HUES6 (cell line): ENCODE measurements around the gene GSTT2.
A peak's percentile ranks its signal among the peaks of the same experiment; 100 is the strongest.
"Not testable (repeated sequence)": the region's sequence is repeated elsewhere in the genome, so short reads cannot be mapped to it uniquely, and the experiment has no call there.

Source experiments
- H3K27ac ChIP-seq: 2 replicates; pipeline ENCODE4 v1.7.0; 2013; ENCODE audit warnings: low read depth, mild to moderate bottlenecking, low read length, inconsistent platforms
- H3K27me3 ChIP-seq: 2 replicates; pipeline ENCODE4 v1.6.1; 2013; ENCODE audit warnings: low read length; ENCODE audit not compliant: control insufficient read depth, insufficient read depth
- H3K36me3 ChIP-seq: 2 replicates; pipeline ENCODE4 v1.6.1; 2013; ENCODE audit warnings: low read length; ENCODE audit not compliant: control insufficient read depth, insufficient read depth
- H3K4me1 ChIP-seq: 2 replicates; pipeline ENCODE4 v1.6.1; 2013; ENCODE audit warnings: low read length; ENCODE audit not compliant: control insufficient read depth, insufficient read depth
- H3K4me3 ChIP-seq: 2 replicates; pipeline ENCODE4 v1.5.1; 2013; ENCODE audit warnings: low read depth, low read length
- H3K9ac ChIP-seq: one replicate; pipeline ENCODE4 v1.6.1; 2013; ENCODE audit warnings: mild to moderate bottlenecking, low read length
- H3K9me3 ChIP-seq: 2 replicates; pipeline ENCODE4 v1.6.1; 2013; ENCODE audit warnings: low read depth, low read length; ENCODE audit not compliant: control insufficient read depth, insufficient read depth

Gene GSTT2

GRCh38 chr22:23974836-23975352 is 5.0 kb upstream of the GSTT2 start:
- not testable (repeated sequence) for H3K4me3 ChIP-seq

GRCh38 chr22:23977304-23977703 is 2.6 kb upstream of the GSTT2 start:
- H3K4me3 ChIP-seq, H3K9me3 ChIP-seq, H3K27ac ChIP-seq, H3K9ac ChIP-seq, H3K36me3 ChIP-seq, H3K4me1 ChIP-seq, H3K27me3 ChIP-seq: not testable (repeated sequence)

More at GRCh38 chr22:23974836-23975352, 5.0 kb upstream of the GSTT2 start:
- not testable (repeated sequence) for H3K9ac ChIP-seq, H3K4me1 ChIP-seq, H3K9me3 ChIP-seq, H3K27me3 ChIP-seq, H3K27ac ChIP-seq
- peaks cover 20% of the 10 kb centered on the region for H3K36me3 ChIP-seq

- peak overlapping the region; percentile 43 for H3K4me3 ChIP-seq
- H3K27ac ChIP-seq, H3K4me1 ChIP-seq, H3K36me3 ChIP-seq, H3K27me3 ChIP-seq, H3K9me3 ChIP-seq, H3K9ac ChIP-seq: not testable (repeated sequence)
Measured at GRCh38 chr22:23980567-23980966, 633 bp downstream of the GSTT2 start.

GRCh38 chr22:23984430-23984829 is 4.5 kb downstream of the GSTT2 start:
- H3K9ac ChIP-seq = peak overlapping the region; percentile 3
- H3K36me3 ChIP-seq = no peaks in the 10 kb centered on the region
- H3K4me1 ChIP-seq = 0 out of 2 replicates have a peak, but pooled peaks cover 3% of the 10 kb centered on the region
- H3K4me3 ChIP-seq = no peak overlapping the region
- H3K27me3 ChIP-seq = no peaks in the 10 kb centered on the region
- H3K9me3 ChIP-seq = no peaks in the 10 kb centered on the region
- no peak overlapping the region for H3K27ac ChIP-seq

- H3K4me1 ChIP-seq, H3K4me3 ChIP-seq, H3K9me3 ChIP-seq, H3K27ac ChIP-seq, H3K36me3 ChIP-seq, H3K9ac ChIP-seq, H3K27me3 ChIP-seq: not testable (repeated sequence)
Measured at GRCh38 chr22:23986089-23986488, 6.2 kb downstream of the GSTT2 start.

GRCh38 chr22:23986538-23987178 is 6.7 kb downstream of the GSTT2 start:
- not testable (repeated sequence) for H3K9ac ChIP-seq, H3K27me3 ChIP-seq, H3K27ac ChIP-seq, H3K9me3 ChIP-seq, H3K4me3 ChIP-seq, H3K4me1 ChIP-seq, H3K36me3 ChIP-seq

GRCh38 chr22:23989583-23990244 is 9.8 kb downstream of the GSTT2 start:
- H3K9me3 ChIP-seq, H3K27me3 ChIP-seq, H3K36me3 ChIP-seq, H3K4me1 ChIP-seq, H3K27ac ChIP-seq, H3K9ac ChIP-seq, H3K4me3 ChIP-seq: not testable (repeated sequence)

- H3K27ac ChIP-seq, H3K4me1 ChIP-seq, H3K36me3 ChIP-seq, H3K4me3 ChIP-seq, H3K27me3 ChIP-seq, H3K9me3 ChIP-seq, H3K9ac ChIP-seq: not testable (repeated sequence)
Measured at GRCh38 chr22:23993080-23993479, 13.1 kb downstream of the GSTT2 start.

- not testable (repeated sequence) for H3K4me1 ChIP-seq
Measured at GRCh38 chr22:23993581-23994177, 13.7 kb downstream of the GSTT2 start.

GRCh38 chr22:23997092-23997491 is 17.2 kb downstream of the GSTT2 start:
- Histone ChIP-seq H3K4me1 (no peaks in the 10 kb centered on the region), H3K9ac (no peak overlapping the region), H3K9me3 (no peaks in the 10 kb centered on the region), H3K27ac (no peak overlapping the region), H3K4me3 (no peak overlapping the region), H3K36me3 (no peaks in the 10 kb centered on the region), H3K27me3 (no peaks in the 10 kb centered on the region)

More at GRCh38 chr22:23993581-23994177, 13.7 kb downstream of the GSTT2 start:
- H3K9ac ChIP-seq, H3K9me3 ChIP-seq, H3K27me3 ChIP-seq, H3K27ac ChIP-seq, H3K36me3 ChIP-seq, H3K4me3 ChIP-seq: not testable (repeated sequence)

GRCh38 chr22:23999779-24000178 is 19.8 kb downstream of the GSTT2 start:
- not testable (repeated sequence) for H3K27me3 ChIP-seq, H3K9ac ChIP-seq, H3K4me1 ChIP-seq, H3K36me3 ChIP-seq, H3K27ac ChIP-seq, H3K9me3 ChIP-seq, H3K4me3 ChIP-seq
